Measurements from ENCODE around the gene HS3ST5. TPM values are rescaled to one million over a fixed set of nuclear protein-coding genes. Genes with fewer than 3 reads are reported as not detected.

The HS3ST5 gene
- total RNA-seq, 1 experiment from 2014 or later: 0.29 TPM

DNA sequence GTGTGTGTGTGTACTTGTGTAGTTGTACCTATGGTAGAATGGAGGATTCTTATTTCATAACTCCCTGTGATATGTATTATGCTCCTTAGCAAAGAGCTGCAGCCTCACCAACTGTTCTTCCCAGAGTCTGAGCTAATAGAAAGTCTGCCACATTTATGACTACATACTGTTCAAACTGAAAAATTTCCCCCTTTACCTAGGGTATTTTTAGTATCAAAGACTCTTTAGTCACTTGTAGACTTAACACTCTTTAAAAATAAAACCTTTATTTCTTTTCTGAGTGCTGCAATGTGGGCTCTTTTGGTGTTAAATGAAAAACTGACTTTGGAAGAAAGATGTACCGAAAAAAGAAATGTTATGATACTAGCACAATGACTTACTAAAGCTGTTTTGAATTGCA is 39.6 kb upstream of the HS3ST5 start:
- H3K4me1 Mint-ChIP-seq (ENCODE audit: low read depth, unreplicated experiment): no peaks in the 10 kb centered on the region
- no peaks in the 10 kb centered on the region for H3K27me3 ChIP-seq (replicated peaks; ENCODE audit: control insufficient read depth, insufficient read depth, low read length)
- H3K36me3 ChIP-seq (ENCODE audit: control insufficient read depth, insufficient read depth, low read length): no peaks in the 10 kb centered on the region
- no peaks in the 10 kb centered on the region for H3K9me3 ChIP-seq
- BruUV-seq (replicated peaks): no TSS peak
- no peak overlapping the region for H3K4me3 Mint-ChIP-seq (ENCODE audit: unreplicated experiment)
- TF ChIP-seq CTCF (IDR thresholded peaks at IDR 0.05; ENCODE audit: insufficient read depth in 1 of 2, low read depth in 1 of 2, low read length in 1 of 2, severe bottlenecking in 1 of 2, unreplicated experiment in 1 of 2): no peak
- no peaks in the 10 kb centered on the region for H3K4me1 ChIP-seq
- POLR2A ChIA-PET: no interaction called here
- intact Hi-C loops (cut with micrococcal nuclease; ENCODE audit: unreplicated experiment): no loop called here
- no peak overlapping the region for H3K27ac Mint-ChIP-seq (ENCODE audit: unreplicated experiment)
- no peaks in the 10 kb centered on the region for H3K36me3 Mint-ChIP-seq (ENCODE audit: insufficient read depth, unreplicated experiment)
- peaks cover 9% of the 10 kb centered on the region for H3K9me3 Mint-ChIP-seq (ENCODE audit: unreplicated experiment)
- no peaks in the 10 kb centered on the region for H3K27me3 Mint-ChIP-seq (ENCODE audit: insufficient read depth, unreplicated experiment)
- CTCF ChIA-PET: no interaction called here
- no peak overlapping the region for H3K4me3 ChIP-seq (ENCODE audit: low read depth, low read length)
- no peak for DNase-seq

DNA sequence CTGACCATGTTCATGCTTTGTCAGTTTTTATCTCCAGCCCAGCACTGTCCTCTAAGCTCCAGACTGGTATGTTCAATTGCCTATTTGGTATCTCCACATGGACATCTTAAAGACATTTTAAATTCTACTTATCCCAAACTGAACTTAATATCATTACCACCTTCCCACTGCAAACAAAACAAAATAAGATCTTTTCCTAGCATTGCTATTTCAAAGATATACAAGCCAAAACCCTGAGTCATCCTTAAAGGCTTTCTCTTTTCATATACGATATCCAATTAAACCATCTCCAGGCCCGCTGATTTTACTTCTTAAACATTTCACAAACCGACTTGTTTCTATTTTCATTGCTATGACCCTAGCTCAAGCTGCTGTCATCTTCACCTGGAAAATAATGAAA is 35.1 kb upstream of the HS3ST5 start:
- Histone ChIP-seq H3K27me3 (replicated peaks; ENCODE audit: control insufficient read depth, insufficient read depth, low read length) (no peaks in the 10 kb centered on the region), H3K9me3 (no peaks in the 10 kb centered on the region), H3K36me3 (ENCODE audit: control insufficient read depth, insufficient read depth, low read length) (no peaks in the 10 kb centered on the region), H3K4me3 (ENCODE audit: low read depth, low read length) (no peak overlapping the region), H3K4me1 (no peaks in the 10 kb centered on the region)
- CTCF ChIA-PET: interaction anchor here (0.8 kb wide), 1 partner anchor 210 kb away, joined by 3 read pairs; no protein-coding TSS in a partner anchor
- intact Hi-C loops (cut with micrococcal nuclease; ENCODE audit: unreplicated experiment): no loop called here
- Mint-ChIP-seq H3K27me3 (ENCODE audit: insufficient read depth, unreplicated experiment) (no peaks in the 10 kb centered on the region), H3K27ac (ENCODE audit: unreplicated experiment) (no peak overlapping the region), H3K4me1 (ENCODE audit: low read depth, unreplicated experiment) (no peaks in the 10 kb centered on the region), H3K9me3 (ENCODE audit: unreplicated experiment) (peaks cover 9% of the 10 kb centered on the region), H3K4me3 (ENCODE audit: unreplicated experiment) (no peak overlapping the region), H3K36me3 (ENCODE audit: insufficient read depth, unreplicated experiment) (no peaks in the 10 kb centered on the region)
- no TSS peak for BruUV-seq (replicated peaks)
- DNase-seq: no peak
- POLR2A ChIA-PET: no interaction called here
- no peak for TF ChIP-seq CTCF (IDR thresholded peaks at IDR 0.05; ENCODE audit: insufficient read depth in 1 of 2, low read depth in 1 of 2, low read length in 1 of 2, severe bottlenecking in 1 of 2, unreplicated experiment in 1 of 2)

GRCh38 chr6:114376611-114377175 is 33.9 kb upstream of the HS3ST5 start:
- H3K4me1 Mint-ChIP-seq (ENCODE audit: low read depth, unreplicated experiment): no peaks in the 10 kb centered on the region
- peak overlapping the region; percentile 52 for H3K27ac Mint-ChIP-seq (ENCODE audit: unreplicated experiment)
- H3K9me3 ChIP-seq: no peaks in the 10 kb centered on the region
- BruUV-seq (replicated peaks): no TSS peak
- no peaks in the 10 kb centered on the region for H3K4me1 ChIP-seq
- H3K36me3 ChIP-seq (ENCODE audit: control insufficient read depth, insufficient read depth, low read length): no peaks in the 10 kb centered on the region
- DNase-seq: no peak
- POLR2A ChIA-PET: no interaction called here
- CTCF ChIA-PET: interaction anchor here (0.8 kb wide), 1 partner anchor 209 kb away, joined by 3 read pairs; no protein-coding TSS in a partner anchor
- intact Hi-C loops (cut with micrococcal nuclease; ENCODE audit: unreplicated experiment): no loop called here
- H3K36me3 Mint-ChIP-seq (ENCODE audit: insufficient read depth, unreplicated experiment): no peaks in the 10 kb centered on the region
- H3K27me3 Mint-ChIP-seq (ENCODE audit: insufficient read depth, unreplicated experiment): no peaks in the 10 kb centered on the region
- no peak overlapping the region for H3K4me3 ChIP-seq (ENCODE audit: low read depth, low read length)
- H3K9me3 Mint-ChIP-seq (ENCODE audit: unreplicated experiment): peaks cover 9% of the 10 kb centered on the region
- H3K27me3 ChIP-seq (replicated peaks; ENCODE audit: control insufficient read depth, insufficient read depth, low read length): no peaks in the 10 kb centered on the region
- no peak overlapping the region for H3K4me3 Mint-ChIP-seq (ENCODE audit: unreplicated experiment)
- TF ChIP-seq CTCF (IDR thresholded peaks at IDR 0.05; ENCODE audit: insufficient read depth in 1 of 2, low read depth in 1 of 2, low read length in 1 of 2, severe bottlenecking in 1 of 2, unreplicated experiment in 1 of 2): no peak
